ENCODE results near the gene MXRA7.
A peak's percentile ranks its signal among the peaks of the same experiment; 100 is the strongest.
"Not testable (repeated sequence)": the region's sequence is repeated elsewhere in the genome, so short reads cannot be mapped to it uniquely, and the experiment has no call there.

The MXRA7 gene

DNA sequence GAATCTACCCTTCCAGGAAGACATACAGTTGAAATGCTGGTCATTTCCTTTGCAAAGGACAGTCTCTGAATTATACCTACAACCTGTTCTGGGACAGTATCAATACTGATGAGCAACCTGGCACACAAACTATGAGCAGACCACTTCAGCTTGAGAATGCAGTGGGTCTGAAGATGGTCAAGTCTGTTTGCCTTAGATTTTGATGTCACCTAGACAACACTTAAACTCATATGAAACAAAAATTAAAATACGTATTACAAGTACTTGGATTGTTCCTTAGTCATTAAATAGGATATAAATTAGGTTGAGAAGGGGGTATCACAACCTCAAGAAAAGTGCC is 22.8 kb upstream of the MXRA7 start:
- H3K27ac ChIP-seq (ENCODE audit: low read length): no peak overlapping the region
- no peaks in the 10 kb centered on the region for H3K9me3 ChIP-seq (ENCODE audit: insufficient read depth, low read depth, low read length)
- peaks cover 63% of the 10 kb centered on the region for H3K36me3 ChIP-seq (ENCODE audit: insufficient read depth, low read depth, low read length)
- H3K27me3 ChIP-seq (ENCODE audit: insufficient read depth, low read length): no peaks in the 10 kb centered on the region
- H3K4me1 ChIP-seq (ENCODE audit: insufficient read depth, low read length): peaks cover 8% of the 10 kb centered on the region; the same call in 1 of the 2 replicates
- H3K4me3 ChIP-seq (ENCODE audit: low read length): peak overlapping the region; percentile 92
- no peak overlapping the region; the same call in 1 of the 2 replicates for H3K9ac ChIP-seq (ENCODE audit: low read depth, low read length)

DNA sequence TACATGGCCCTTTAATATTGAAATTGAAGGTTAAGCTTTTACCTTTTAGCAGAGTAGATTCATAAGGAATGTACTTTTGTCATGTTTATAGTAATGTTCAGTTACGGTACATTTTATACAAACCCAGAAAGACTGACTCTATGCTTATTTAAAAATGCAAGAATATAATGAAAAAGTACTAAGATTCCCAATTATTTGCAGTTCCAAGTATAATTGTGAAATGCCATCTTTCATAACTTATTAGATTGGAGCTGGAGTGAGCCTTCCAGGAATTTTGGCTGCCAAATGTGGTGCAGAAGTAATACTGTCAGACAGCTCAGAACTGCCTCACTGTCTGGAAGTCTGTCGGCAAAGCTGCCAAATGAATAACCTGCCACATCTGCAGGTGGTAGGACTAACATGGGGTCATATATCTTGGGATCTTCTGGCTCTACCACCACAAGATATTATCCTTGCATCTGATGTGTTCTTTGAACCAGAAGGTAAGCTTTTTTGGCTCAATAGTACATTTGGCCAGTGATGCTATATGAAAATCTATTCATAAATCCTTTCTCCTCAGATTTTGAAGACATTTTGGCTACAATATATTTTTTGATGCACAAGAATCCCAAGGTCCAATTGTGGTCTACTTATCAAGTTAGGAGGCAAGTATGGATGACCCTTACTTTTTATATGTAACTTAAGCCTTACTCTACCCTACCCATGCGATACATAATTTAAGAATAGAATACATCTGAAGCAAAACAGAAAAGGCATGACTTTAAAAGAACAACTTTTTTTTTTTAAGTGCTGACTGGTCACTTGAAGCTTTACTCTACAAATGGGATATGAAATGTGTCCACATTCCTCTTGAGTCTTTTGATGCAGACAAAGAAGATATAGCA is 22.2 kb upstream of the MXRA7 start:
- H3K9me3 ChIP-seq (ENCODE audit: insufficient read depth, low read depth, low read length): no peaks in the 10 kb centered on the region

DNA sequence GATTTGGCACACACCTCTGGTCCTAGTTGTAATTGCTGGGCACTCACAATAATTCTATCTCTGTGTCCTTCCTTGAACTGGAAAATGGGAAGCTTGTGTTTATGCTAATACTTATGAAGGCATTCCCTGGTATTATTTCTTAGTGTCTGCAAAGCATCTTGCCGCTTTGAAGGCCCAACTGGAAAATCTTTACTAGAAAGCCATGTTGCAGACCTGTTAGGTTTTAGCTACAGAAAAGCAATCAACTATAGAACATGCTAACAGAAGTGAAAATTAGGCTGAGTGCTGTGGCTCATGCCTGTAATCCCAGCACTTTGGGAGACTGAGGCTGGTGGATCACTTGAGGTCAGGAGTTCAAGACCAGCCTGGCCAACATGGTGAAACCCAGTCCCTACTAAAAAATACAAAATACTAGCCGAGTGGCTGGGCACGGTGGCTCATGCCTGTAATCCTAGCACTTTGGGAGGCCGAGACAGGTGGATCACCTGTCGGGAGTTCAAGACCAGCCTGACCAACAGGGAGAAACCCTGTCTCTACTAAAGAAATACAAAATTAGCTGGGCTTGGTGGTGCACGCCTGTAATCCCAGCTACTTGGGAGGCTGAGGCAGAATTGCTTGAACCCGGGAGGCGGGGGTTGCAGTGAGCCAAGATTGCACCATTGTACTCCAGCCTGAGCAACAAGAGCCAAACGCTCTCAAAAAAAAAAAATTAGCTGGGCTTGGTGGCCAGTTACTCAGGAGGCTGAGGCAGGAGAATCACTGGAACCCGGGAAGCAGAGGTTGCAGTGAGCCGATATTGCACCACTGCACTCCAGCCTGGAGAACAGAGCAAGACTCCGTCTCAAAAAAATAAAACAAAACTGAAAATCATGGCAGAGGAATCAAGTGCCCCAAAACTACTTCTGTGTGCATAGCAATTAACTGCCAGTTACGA is 21.3 kb upstream of the MXRA7 start:
- H3K36me3 ChIP-seq (ENCODE audit: insufficient read depth, low read depth, low read length): peaks cover 63% of the 10 kb centered on the region
- H3K9ac ChIP-seq (ENCODE audit: low read depth, low read length); H3K4me1 ChIP-seq (ENCODE audit: insufficient read depth, low read length); H3K4me3 ChIP-seq (ENCODE audit: low read length); H3K9me3 ChIP-seq (ENCODE audit: insufficient read depth, low read depth, low read length); H3K27ac ChIP-seq (ENCODE audit: low read length); H3K27me3 ChIP-seq (ENCODE audit: insufficient read depth, low read length): not testable (repeated sequence)

More for the DNA sequence above, 22.2 kb upstream of the MXRA7 start:
- peak overlapping the region; percentile 92 for H3K4me3 ChIP-seq (ENCODE audit: low read length)
- H3K4me1 ChIP-seq (ENCODE audit: insufficient read depth, low read length): peaks cover 6% of the 10 kb centered on the region; the same call in 1 of the 2 replicates
- no peaks in the 10 kb centered on the region for H3K27me3 ChIP-seq (ENCODE audit: insufficient read depth, low read length)
- no peak overlapping the region for H3K27ac ChIP-seq (ENCODE audit: low read length)
- H3K36me3 ChIP-seq (ENCODE audit: insufficient read depth, low read depth, low read length): peaks cover 63% of the 10 kb centered on the region
- no peak overlapping the region for H3K9ac ChIP-seq (ENCODE audit: low read depth, low read length)

DNA sequence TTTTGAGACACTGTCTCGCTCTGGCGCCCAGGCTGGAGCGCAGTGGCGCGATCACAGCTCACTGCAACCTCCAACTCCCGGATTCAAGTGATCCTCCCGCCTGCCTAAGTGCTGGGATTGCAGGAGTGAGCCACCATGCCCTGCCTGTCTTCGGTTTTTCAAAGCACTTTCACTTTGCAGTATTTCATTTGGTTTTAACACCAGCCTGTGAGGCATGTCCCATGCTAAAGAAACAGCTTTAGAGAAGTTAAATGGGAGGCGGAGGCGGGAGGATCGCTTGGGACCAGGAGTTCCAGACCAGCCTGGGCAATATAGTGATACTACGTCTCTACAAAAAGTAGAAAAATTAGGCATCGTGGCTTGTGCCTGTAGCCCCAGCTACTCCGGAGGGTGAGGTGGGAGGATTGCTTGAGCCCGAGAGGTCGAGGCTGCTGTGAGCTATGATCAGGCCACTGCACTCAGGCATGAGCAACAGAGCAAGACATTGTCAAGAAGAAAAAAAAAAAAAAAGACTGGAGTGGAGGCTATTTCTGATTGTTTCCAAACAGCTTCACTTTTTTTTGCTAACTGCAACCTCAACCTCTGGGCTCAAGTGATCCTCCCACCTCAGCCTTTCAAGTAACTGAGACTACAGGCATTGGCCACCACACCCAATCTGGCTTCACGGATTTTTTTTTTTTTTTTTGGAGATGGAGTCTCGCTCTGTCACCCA is 17.1 kb upstream of the MXRA7 start:
- Histone ChIP-seq H3K9me3 (ENCODE audit: insufficient read depth, low read depth, low read length) (no peaks in the 10 kb centered on the region), H3K27me3 (ENCODE audit: insufficient read depth, low read length) (no peaks in the 10 kb centered on the region), H3K4me3 (ENCODE audit: low read length) (peak overlapping the region; percentile 85), H3K4me1 (ENCODE audit: insufficient read depth, low read length) (no peaks in the 10 kb centered on the region; the same call in 1 of the 2 replicates), H3K9ac (ENCODE audit: low read depth, low read length) (peak overlapping the region; percentile 95; the same call in 1 of the 2 replicates), H3K27ac (ENCODE audit: low read length) (no peak overlapping the region), H3K36me3 (ENCODE audit: insufficient read depth, low read depth, low read length) (peaks cover 49% of the 10 kb centered on the region)

DNA sequence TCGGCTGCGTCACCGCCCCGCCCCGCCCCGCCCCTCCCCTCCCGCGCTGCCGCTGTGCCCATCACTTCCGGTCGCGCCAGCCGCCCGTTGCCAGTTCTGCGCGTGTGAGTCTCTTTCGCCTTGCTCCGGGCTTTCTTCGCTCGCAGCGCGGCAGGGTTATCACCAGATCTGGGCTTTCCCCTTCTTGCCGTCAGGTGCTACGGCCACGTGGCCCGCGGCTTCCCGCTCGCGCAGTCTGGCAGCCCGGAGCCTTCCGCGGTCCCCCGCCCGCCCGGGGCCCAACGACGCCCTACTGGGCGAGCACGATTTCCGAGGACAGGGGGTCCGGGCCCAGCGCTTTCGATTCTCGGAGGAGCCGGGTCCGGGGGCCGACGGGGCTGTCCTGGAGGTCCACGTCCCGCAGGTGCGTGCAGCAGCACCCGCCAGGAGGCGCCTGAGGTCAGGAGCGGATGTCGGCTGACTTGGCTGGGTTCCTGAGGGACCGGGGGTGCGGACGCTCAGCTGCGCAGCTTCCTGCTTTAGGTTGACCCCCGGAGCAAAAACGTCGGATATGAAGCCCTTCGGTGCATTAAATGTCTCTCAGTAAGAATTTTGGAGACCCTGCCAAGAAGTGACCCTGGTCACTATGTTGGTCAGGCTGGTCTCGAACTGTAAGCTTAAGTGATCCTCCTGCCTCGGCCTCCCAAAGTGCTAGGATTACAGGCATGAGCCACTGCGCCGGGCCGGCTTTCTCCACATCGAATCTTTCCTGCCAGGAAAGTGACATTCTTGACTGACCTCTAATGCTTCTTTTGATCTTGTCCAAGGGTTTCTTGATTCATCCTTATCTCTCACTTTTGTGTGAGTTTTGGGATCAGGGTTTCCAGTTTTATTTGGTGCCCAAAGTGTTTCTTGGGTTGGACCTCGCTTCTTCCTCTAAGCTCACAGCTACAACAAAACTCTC is 16.3 kb upstream of the MXRA7 start, which contains the start of gene METTL23:
Gene METTL23 (plus strand): TSS at position 64 of the 943 bp plus-strand sequence. CDS start 2,872 bp downstream, outside the sequence.
- Histone ChIP-seq H3K4me1 (ENCODE audit: insufficient read depth, low read length) (no peaks in the 10 kb centered on the region; the same call in 1 of the 2 replicates), H3K9ac (ENCODE audit: low read depth, low read length) (peak within 1 kb of the TSS; percentile 95), H3K36me3 (ENCODE audit: insufficient read depth, low read depth, low read length) (peaks cover 46% of the 10 kb centered on the region), H3K9me3 (ENCODE audit: insufficient read depth, low read depth, low read length) (no peaks in the 10 kb centered on the region), H3K27ac (ENCODE audit: low read length) (peak within 1 kb of the TSS; percentile 89), H3K27me3 (ENCODE audit: insufficient read depth, low read length) (no peaks in the 10 kb centered on the region), H3K4me3 (ENCODE audit: low read length) (peak within 1 kb of the TSS; percentile 85)

DNA sequence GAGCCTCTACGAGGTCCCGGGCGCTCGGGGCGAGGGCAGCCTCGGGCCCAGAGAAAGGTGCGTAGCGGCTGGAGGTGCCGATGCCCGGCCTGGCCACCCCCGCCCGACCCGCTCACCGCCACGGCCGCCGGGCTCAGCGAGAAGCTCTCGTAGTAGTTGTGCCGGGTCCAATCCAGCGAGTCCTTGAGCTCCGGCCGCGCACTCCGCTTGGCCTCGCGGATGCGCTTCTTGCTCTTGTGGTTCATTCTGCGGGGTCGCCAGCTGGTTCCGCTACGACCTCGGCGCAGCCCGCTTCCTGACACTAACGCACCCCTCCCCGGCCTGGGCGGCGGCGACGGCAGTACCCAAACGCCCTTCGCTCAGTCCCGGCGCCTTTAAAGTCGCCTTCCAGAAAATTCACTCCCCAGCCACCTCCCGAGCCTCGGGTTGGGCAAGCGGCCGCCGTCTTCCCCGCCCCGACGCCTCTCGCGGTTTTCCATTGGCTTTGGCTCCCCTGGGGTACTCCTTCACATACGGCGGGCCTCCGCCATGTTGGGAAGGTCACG is 15.5 kb upstream of the MXRA7 start, which contains the start of gene JMJD6:
Gene JMJD6 (minus strand): TSS at position 376 of the 545 bp plus-strand sequence. CDS start 131 bp downstream, at position 245.
- Histone ChIP-seq H3K27ac (ENCODE audit: low read length) (peak within 1 kb of the TSS; percentile 89), H3K4me3 (ENCODE audit: low read length) (peak within 1 kb of the TSS; percentile 85), H3K36me3 (ENCODE audit: insufficient read depth, low read depth, low read length) (peaks cover 46% of the 10 kb centered on the region), H3K27me3 (ENCODE audit: insufficient read depth, low read length) (no peaks in the 10 kb centered on the region), H3K9me3 (ENCODE audit: insufficient read depth, low read depth, low read length) (no peaks in the 10 kb centered on the region), H3K4me1 (ENCODE audit: insufficient read depth, low read length) (no peaks in the 10 kb centered on the region; the same call in 1 of the 2 replicates), H3K9ac (ENCODE audit: low read depth, low read length) (peak within 1 kb of the TSS; percentile 95)

DNA sequence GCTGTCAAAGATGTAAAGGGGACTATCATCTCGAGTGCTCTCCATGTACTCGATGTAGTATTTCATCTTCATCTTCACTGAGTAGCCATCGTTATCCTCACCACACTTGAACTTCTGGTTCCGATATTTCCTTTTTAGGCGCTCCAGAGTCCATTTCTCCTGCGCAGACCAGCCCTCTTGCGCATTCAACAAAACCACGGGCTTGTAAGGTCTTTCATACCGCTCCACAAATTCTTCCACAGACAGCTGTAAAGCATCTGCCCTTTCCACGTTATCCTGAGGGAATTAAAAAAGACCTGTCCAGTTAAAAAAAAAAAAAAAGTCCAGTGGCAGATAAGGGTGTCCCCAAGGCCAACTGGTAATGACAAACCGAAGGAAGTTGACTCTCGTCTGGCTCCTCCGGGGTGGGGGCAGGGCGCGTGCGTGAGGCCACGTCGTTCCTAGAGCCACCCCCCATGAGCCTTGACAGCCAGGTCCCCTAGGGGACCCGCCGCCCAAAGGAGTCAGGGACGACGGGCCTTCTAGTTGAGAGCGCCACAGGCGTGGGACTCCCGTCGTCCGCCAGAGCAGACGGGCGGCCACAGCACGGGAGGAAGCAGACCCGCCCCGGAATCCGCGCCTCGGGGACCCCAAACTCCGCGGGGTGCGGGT is 14.9 kb upstream of the MXRA7 start:
- H3K36me3 ChIP-seq (ENCODE audit: insufficient read depth, low read depth, low read length): peaks cover 49% of the 10 kb centered on the region
- peak overlapping the region; percentile 70; the same call in 1 of the 2 replicates for H3K9ac ChIP-seq (ENCODE audit: low read depth, low read length)
- H3K4me1 ChIP-seq (ENCODE audit: insufficient read depth, low read length): no peaks in the 10 kb centered on the region; the same call in 1 of the 2 replicates
- no peaks in the 10 kb centered on the region for H3K27me3 ChIP-seq (ENCODE audit: insufficient read depth, low read length)
- H3K4me3 ChIP-seq (ENCODE audit: low read length): peak overlapping the region; percentile 63
- no peak overlapping the region for H3K27ac ChIP-seq (ENCODE audit: low read length)
- H3K9me3 ChIP-seq (ENCODE audit: insufficient read depth, low read depth, low read length): no peaks in the 10 kb centered on the region

DNA sequence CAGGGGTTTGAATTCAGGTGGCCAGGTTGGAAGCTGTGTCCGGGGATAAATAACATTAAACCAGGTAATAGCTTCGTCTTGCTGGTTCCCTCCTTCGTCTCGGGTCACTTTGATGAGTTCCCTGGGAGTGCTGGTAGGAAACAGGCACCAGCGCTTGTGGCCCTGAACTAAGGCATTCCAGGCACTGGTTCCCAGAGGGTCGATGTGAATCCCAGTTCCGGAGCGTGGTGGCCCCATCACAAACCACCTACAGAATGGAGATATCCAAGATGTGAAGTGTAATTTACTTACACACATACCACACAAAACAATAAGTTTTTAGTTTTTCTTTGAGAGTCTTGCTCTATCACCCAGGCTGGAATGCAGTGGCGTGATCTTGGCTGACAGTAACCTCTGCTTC is 13.0 kb upstream of the MXRA7 start:
- H3K36me3 ChIP-seq (ENCODE audit: insufficient read depth, low read depth, low read length): peaks cover 57% of the 10 kb centered on the region
- no peaks in the 10 kb centered on the region for H3K9me3 ChIP-seq (ENCODE audit: insufficient read depth, low read depth, low read length)
- H3K4me3 ChIP-seq (ENCODE audit: low read length): no peak overlapping the region
- H3K9ac ChIP-seq (ENCODE audit: low read depth, low read length): no peak overlapping the region
- H3K27ac ChIP-seq (ENCODE audit: low read length): no peak overlapping the region
- H3K4me1 ChIP-seq (ENCODE audit: insufficient read depth, low read length): no peaks in the 10 kb centered on the region; the same call in 1 of the 2 replicates
- H3K27me3 ChIP-seq (ENCODE audit: insufficient read depth, low read length): no peaks in the 10 kb centered on the region

DNA sequence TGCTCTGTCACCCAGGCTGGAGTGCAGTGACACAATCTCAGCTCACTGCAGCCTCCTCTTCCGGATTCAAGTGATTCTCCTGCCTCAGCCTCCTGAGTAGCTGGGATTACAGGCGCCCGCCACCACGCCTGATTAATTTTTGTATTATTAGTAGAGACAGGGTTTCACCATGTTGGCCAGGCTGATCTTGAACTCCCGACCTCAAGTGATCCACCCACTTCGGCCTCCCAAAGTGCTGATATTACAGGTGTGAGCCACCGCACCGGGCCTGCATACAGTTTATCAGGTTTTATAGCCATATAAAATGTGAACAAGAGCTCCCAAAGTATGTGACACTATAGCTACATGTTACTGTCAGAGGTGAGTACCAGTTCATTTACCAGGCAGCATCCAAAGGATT is 12.2 kb upstream of the MXRA7 start:
- not testable (repeated sequence) for H3K4me1 ChIP-seq (ENCODE audit: insufficient read depth, low read length); H3K4me3 ChIP-seq (ENCODE audit: low read length); H3K27ac ChIP-seq (ENCODE audit: low read length); H3K27me3 ChIP-seq (ENCODE audit: insufficient read depth, low read length); H3K9me3 ChIP-seq (ENCODE audit: insufficient read depth, low read depth, low read length); H3K9ac ChIP-seq (ENCODE audit: low read depth, low read length)
- H3K36me3 ChIP-seq (ENCODE audit: insufficient read depth, low read depth, low read length): peaks cover 66% of the 10 kb centered on the region

DNA sequence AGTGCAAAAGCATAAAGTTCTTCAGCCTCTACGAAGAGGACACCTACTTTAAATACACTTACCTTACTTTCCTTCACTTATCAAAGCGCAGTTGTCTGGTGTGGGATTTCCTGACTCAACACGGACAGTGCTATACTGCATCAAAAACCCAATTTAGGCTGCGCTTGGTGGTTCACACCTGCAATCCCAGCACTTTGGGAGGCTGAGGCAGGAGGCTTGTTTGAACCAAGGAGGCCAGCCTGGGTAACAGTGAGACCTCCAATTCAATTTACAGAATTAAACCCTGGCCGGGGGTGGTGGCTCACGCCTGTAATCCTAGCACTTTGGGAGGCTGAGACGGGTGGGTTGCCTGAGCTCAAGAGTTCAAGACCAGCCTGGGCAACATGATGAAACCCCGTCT is 11.5 kb upstream of the MXRA7 start:
- Histone ChIP-seq H3K9ac (ENCODE audit: low read depth, low read length) (no peak overlapping the region), H3K4me3 (ENCODE audit: low read length) (no peak overlapping the region), H3K27me3 (ENCODE audit: insufficient read depth, low read length) (no peaks in the 10 kb centered on the region), H3K27ac (ENCODE audit: low read length) (no peak overlapping the region), H3K4me1 (ENCODE audit: insufficient read depth, low read length) (no peaks in the 10 kb centered on the region), H3K36me3 (ENCODE audit: insufficient read depth, low read depth, low read length) (peaks cover 69% of the 10 kb centered on the region), H3K9me3 (ENCODE audit: insufficient read depth, low read depth, low read length) (no peaks in the 10 kb centered on the region)
